GM19372 (cell line): ENCODE data around the gene ARHGEF7.

Experiments used
- ATAC-seq: cut with Tn5 transposase; IDR thresholded peaks from one replicate; pipeline ENCODE4 v1.9.1; 2021; ENCODE audit warnings: mild to moderate bottlenecking, low read depth, moderate library complexity; ENCODE audit not compliant: unreplicated experiment

Gene ARHGEF7

DNA sequence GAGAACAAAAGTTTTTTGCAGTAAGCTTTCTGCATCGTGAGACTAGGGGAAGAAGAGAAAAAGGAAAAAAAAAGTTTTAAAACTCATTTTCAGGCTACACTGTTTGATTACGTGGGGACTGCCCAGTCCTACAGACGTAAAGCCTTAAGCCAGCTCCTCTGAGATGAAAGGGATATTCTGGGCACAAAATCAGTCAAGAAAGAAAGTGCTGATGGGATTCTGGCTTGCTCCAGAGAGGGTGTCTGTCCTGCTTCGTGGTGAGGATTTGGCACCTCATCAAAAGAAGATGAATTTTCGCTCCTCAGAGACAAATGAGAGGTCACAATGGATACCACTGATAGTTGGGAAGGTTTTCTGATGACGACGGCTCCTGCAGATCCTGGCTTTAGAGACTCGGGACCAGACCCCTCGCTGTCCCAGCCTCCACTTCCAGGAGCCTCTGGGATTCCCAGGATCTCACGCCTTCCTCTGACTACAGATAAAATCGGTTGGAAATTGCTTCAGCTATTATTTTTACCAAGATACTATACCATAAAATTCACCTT is 215.0 kb downstream of the ARHGEF7 start:
- ATAC-seq: no peak

DNA sequence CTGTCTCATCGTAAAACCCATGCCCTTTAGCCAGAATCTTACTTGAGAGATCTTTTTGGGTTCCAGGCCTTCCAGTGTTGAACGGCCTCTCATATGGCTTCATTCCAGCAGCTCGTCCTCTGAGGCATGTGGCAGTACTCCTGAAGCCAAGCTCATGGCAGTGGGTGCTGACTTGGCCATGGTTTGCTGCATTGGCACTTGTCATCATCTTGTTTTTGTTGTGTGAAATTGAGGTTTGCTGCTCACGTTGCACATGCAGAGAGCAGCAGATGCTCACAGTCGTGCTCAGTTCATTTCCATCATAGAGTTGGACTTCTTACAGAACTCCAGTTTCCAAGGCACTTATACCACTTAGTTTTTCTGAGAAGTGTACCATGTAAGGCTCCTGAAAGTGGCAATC is 220.2 kb downstream of the ARHGEF7 start:
- no peak for ATAC-seq

DNA sequence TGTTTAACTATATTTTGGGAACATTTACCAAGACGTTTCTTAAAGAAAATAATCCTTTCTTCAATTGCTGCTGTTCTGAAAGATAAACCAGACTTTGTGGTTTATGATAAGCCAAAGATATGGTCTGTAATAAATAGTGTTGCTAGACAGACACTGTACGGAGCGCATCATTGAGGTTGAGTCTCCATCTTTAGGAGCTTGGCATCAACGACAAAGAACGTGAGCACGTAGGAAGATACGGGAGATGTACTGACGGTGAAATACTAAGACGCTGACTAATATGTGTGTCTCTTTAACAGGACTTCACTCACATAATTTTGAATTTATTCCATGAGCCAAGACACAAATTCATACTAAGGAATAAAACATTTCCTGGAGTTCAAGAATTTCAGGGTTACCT is 221.6 kb downstream of the ARHGEF7 start:
- ATAC-seq: no peak

DNA sequence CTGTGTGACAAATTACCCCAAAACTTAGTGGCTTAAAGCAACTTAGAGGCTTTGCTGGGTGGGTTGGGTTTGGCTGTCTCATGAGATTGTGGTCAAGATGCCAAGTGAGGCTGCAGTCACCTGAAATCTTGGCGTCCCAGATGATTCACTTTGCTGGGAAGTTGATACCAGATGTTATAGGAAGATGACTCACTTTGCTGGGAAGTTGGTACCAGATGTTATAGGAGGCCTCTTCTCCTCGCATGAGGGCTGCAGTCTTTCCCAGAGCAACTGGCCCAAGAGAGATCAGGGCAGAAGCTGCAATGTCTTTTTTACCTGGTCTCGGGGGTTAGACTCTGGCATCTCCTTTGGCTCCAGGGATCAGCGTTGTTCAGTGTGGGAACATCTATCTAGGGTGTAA is 222.1 kb downstream of the ARHGEF7 start:
- ATAC-seq: no peak

DNA sequence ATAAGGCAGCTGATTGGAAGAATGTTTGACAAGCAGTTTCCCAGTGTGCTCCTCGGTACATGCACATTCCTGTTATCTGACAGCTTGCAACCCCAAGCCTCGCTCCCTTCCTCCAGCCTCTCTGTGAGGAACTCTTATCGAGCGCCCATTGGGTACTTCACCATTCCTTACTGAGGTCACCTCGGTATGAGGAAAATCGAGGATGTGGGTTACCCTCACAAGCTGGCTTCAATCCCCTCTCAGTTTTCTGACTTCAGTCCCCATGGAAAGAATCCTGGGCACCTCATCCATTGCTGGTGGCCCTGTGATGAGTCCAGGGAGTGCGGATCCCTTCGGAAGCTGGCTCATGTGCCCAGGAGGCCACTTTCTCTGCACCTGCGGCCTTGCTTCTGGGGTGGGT is 222.6 kb downstream of the ARHGEF7 start:
- ATAC-seq: no peak

DNA sequence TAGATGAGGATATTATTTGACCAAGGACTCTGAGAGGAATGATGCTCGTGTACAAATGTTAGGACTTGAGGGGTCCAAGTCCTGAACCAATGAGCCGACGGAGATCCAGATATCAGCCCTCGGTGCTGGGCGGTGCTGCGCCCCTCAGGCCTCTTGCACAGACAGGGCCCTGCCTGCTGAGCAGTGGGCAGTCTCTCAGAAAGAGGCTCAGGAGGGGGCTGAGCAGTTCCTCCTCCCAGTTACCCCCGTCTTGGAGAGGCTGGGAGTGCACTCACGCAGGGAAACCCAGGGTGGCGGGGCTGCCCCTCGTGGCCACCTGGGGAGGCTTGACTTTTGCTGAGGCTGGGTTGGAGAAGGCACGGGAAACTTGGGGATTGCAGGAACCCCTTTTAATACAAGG is 223.7 kb downstream of the ARHGEF7 start:
- ATAC-seq: no peak

DNA sequence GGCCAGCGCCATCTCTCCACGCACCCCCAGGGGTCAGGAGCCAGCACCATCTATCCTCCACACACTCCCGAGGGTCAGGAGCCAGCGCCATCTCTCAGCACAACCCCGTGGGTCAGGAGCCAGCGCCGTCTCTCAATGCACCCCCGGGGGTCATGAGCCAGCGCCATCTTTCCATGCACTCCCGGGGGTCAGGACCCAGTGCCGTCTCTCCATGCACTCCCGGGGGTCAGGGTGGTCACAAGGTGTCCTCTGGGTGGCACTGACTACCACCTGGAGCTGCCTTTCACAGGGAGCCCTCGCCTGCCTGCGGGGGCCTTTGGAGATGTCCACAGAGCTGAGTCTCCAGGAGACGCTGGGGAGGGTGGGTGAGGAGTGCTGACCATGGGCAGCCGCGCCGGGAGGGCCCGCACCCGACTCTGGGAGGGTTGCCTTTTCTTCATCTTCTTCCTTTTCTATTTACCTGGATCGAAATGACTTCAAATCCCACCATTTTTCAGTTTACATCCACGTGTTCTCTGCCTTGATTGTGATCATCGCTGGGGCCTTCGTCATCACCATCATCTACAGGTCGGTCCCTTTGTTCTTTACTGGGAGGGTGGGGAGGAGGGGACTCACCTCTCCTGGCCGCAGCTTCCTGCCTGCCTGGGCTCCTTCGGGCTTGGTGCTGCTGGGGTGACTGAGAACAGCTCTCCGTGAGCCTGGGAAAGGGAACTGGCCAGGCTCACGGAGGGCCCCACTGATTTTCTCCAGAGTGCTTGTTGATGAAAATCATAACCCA is 224.4 kb downstream of the ARHGEF7 start:
- ATAC-seq: no peak

DNA sequence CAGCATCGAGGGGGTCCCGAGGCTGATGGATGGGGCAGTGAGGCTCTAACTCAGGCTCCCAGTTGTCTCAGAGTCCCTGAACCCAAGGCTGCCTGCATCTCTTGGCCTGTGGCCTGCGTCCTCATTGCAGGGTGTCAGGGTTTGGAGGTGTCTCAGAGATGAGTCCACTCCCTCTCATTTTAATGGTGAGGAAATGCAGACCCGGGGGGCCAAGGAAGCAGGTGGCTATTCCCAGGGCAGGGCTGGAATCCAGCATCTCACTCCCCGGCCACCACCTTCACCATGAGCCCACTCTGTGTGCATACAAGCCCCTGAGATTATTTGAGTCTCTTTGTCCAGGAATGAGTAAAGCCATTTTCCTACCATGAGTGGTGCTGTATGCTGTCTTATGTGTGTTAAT is 226.8 kb downstream of the ARHGEF7 start:
- no peak for ATAC-seq

DNA sequence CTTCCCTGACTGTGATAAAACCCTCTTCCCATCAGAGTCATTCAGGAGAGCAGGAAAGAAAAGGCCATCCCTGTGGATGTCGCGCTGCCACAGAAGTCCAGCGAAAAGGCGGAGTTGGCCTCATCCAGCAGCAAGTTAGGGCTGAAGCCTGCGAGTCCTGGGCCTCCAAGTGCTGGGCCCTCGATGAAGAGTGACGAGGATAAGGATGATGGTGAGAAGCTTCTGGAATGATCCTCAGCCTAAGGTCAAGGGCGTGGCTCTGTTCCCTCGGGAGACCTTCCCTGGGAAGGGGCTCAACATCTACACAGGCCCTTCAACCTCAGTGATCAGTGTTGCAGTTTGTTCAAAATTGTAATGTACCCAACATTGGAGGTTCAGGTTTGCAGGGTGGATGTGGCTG is 227.6 kb downstream of the ARHGEF7 start:
- no peak for ATAC-seq

DNA sequence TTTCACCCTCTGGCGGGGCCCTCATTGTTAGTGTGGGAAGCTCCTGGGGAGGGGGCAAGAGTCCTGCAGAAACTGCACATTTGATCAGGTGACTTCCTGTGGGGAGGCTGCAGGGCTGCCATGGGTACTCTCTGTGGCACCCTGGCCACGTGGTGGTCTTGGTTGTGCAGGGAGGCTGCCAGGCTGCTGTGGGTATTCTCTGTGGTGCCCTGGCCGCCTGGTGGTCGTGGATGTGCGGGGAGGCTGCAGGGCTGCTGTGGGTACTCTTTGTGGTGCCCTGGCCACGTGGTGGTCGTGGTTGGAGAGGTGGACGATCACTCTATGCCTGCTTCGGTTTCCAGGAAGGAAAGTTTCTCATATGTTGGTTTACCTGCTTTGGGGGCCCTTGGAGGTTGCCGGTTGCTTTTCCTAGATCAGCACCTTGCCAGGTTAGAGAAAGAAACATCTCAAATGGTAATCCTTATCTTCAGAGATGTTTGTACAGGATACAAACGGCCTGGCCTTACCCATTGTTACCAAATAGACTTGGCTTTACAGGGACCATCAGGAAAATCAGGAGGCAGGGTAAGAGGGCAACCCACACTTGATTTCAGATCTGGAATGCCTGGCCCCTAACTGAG is 228.2 kb downstream of the ARHGEF7 start:
- no peak for ATAC-seq

DNA sequence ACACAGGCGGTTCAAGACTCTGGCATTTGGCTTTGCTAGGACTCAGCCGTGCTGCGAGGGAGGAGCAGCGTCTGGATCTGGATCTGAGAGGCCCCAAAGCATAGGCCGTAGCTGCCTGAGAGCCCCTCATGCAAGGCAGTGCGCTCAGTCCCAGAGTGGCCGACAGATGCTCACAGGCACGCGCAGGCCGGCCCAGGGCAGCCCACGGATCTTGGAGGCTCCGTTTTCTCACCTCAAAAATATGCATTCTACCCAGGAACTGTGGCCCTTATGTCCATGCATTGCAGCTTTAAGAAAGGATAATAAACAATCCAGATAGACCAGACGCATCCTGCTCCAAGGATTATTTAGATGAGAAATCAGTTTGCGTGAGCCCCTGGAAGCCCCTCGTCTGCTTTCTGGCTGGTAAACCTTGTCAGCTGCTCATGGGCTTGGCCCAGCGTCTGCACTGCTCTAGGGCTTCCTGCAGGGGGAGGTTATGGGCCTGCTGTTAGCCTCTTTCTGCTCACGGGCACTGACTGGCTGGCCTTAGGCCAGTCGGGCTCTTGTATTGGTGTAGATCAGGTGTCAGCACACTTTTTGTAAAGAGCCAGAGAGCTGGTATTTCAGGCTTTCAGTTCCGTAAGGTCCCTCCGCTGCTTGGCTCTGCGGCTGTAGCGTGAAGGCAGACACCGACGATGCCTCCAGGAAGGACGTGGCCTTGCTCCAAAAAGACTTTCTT is 229.5 kb downstream of the ARHGEF7 start:
- ATAC-seq: no peak

DNA sequence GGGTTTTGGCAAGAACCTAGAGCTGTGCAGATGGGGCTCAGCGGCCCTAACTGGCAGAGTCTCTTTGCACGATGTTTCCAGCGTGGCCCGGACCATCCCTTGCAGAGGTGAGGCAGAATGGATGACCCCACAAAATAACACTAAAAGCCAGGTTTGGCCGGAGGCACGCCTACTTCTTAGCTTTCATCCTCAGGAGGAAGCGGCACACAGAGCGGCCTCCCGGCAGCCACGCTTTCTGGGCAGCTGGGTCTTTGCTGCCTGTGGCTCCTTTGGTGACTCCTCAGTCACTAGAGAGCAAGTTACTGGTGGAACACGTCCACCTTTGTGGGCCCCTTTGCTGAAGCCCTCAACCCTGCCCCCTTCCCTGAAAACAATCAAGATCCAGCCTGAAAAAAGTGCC is 230.6 kb downstream of the ARHGEF7 start:
- ATAC-seq: no peak

DNA sequence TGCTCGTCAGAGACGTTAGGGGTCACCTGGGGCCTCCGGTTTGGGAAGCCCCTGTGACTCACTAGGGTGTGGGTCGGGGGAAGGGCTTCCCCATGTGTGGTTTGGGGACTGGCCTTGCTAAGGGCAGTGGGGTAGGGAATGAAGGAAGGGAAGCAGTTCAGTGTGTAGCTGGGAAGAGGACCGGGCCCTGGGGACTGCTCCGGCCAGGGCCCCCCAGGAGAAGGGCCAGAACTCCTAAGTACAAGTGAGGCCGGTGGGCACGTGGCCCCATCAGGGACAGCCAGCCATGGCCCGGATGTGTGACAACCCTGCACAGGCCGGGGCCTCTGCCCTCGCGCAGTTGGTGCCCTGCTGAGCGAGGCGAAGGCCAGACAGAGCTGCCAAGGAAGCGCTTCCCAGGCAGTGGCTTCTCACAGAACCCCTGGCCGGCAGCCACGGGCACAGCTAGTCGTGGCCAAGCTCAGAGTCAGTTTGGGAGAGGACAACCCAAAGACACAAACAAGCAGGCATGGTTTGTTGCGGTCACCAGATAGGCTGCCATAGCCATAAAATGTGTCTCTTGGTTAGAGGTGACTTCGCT is 231.1 kb downstream of the ARHGEF7 start:
- ATAC-seq: no peak

DNA sequence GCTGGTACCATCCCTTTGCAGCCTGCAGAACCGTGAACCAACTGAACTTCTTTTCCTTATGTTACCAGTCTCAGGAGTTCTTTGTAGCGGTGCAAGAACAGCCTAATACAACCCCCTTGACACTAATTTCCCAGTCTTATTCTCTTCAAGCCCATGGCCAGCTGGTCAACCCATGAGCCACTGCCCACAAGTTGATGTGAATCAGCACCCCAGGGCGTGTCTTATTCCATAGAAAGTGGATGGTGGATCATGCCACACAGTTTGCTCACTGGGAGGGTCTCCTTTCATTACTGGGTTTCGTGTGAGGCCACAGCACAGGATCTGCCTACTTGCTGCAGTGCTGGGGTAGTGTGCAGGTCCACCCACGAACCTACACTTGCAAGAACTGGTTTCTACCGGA is 232.3 kb downstream of the ARHGEF7 start:
- no peak for ATAC-seq

DNA sequence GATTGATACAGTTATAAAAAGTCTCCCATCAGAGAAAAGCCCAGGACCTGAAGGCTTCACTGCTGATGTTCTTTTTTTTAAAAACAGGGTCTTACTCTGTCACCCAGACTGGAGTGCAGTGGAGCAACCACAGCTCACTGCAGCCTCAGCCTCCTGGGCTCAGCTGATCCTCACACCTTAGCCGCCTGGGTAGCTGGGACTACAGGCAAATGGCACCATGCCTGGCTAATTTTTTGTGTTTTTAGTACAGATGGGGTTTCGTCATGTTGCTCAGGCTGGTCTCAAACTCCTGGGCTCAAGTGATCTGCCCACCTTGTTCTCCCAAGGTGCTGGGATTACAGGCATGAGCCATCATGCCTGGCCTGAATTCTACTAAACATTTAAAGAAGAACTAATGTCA is 238.4 kb downstream of the ARHGEF7 start:
- no peak for ATAC-seq

DNA sequence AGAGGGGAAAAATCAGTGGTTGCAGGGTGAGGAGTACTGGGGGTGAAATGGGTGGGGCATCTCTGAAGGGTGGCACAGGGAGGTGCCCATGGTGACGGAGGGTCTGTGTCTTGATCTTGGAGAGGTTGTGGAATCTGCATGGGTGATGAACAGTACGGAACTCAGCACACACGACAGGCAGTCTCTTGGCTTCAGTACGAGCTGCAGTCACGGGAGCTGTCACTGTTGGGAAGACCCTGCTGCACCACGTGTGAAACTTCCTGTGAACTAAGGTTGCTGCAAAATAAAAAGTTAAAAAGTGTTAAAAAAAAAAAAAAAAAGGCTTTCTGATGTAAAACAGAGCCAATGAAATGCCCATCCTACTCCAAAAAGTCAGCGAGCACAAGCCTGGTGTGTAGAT is 239.7 kb downstream of the ARHGEF7 start:
- no peak for ATAC-seq
